ENCODE results near the gene USP13. TPM values are rescaled to one million over a fixed set of nuclear protein-coding genes. Genes with fewer than 3 reads are reported as not detected.
A peak's percentile ranks its signal among the peaks of the same experiment; 100 is the strongest.
"Not testable (repeated sequence)": the region's sequence is repeated elsewhere in the genome, so short reads cannot be mapped to it uniquely, and the experiment has no call there.

USP13 gene
- total RNA-seq, 1 experiment from 2014 or later = 19.0 TPM

GRCh38 chr3:179733797-179734196, 81.0 kb downstream of the USP13 start:
- DNase-seq (ENCODE audit: low read depth) = no peak

DNA sequence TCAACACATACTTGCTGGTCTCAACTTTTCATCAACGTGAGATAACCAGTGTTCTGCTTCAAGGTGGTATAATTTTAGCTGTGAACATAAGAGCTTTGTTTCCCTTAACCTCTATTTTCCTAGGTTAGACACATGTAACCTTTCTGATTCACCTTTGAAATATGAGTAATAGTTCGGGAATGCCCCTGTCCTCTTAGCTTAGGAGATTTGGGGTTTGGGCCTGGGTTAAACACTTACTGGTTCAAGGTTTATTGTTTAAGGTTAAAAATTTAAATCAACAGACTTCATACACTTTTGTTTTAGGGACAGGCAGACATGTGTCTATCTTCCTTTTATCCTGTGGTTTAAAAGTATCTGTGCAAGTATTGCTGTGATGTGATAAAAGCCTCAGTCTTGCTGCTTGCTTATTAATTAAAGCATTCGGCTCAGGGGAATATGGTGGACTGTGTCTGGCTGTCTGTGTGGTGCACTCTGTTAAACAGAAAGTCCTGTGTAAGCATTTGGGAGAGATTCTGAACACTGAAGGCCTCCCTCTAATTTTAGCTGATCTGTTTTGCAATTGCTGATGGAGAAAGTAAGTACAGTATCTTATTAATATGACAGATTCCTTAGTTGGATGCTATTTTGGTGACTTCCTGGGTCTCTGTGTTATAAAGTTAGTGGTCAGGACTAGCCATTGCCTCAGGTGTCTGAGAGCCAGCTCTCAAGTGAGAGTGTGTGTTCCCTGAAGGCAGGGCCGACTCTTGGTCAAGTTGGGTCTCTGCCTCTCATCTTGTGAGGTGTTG, 81.8 kb downstream of the USP13 start:
- DNase-seq (ENCODE audit: low read depth) = no peak

DNA sequence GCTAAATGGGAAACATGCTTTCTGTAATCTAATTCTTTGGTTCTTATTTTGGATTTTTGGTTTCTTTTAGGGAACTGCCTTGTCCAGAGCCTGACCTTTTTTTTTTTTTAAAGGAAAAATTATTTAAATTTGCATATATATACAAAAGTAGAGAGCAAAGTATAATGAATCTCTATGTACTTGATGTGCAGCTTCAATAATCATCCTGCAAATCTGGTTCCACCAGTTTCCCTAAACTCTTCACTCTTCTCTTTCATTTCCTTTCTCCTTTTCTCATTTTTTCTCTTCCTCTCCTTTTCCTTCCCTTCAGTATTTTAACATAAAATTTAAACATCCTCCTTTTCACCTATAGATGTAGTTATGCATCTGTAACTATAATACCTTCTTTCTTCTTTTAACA, 82.5 kb downstream of the USP13 start:
- DNase-seq (ENCODE audit: low read depth) = no peak

DNA sequence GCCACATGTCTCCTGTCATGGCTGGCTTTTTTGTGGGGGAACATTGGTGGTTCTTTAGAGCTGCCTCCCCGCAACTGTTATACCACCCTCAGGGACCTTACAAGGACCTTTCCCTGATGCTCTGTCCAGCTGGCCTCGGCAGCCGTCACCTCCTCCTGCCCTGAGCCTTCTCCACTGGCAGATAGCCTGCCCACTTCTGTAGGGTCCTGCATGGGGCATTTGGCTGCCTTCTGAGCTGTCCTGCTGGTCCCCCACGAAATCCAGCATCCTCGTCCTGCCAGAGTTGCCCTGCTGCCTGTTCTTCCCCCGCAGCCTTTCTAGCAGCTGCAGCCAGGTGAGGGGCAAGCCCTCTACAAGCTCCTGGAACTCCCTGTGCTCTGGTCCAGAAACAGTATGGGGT, 86.2 kb downstream of the USP13 start:
- no peak for DNase-seq (ENCODE audit: low read depth)

- DNase-seq (ENCODE audit: low read depth) = no peak
Measured at GRCh38 chr3:179739816-179740594, 87.2 kb downstream of the USP13 start.

- DNase-seq (ENCODE audit: low read depth) = no peak
Measured at GRCh38 chr3:179743913-179744312, 91.1 kb downstream of the USP13 start.

GRCh38 chr3:179744667-179745066, 91.8 kb downstream of the USP13 start:
- no peak for DNase-seq (ENCODE audit: low read depth)

GRCh38 chr3:179745079-179745478, 92.2 kb downstream of the USP13 start:
- DNase-seq (ENCODE audit: low read depth) = no peak

DNA sequence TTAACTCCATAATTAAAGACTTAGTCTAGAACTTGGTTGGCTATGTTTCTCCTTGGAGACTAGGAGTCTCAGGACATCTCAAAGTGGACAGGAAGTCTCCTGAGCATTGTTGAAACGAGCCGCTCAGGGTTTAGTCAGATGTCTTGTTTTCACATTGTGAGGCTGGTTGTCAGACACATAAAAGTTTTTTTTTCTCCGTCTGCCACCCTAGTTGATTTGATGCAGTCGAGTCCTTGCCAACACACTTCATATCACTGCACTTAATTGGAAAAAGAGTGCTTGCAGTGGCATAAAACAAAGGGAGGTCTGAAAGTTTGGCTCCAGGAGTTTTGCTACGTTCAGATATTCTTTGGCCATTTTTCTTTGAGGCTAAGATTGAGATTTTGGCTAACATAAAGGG, 92.9 kb downstream of the USP13 start:
- no peak for DNase-seq (ENCODE audit: low read depth)

- DNase-seq (ENCODE audit: low read depth) = peak; percentile 45
Measured at GRCh38 chr3:179750720-179751328, 98.0 kb downstream of the USP13 start.

- DNase-seq (ENCODE audit: low read depth) = peak; percentile 87
Measured at GRCh38 chr3:179760944-179761343, 108.1 kb downstream of the USP13 start.

DNA sequence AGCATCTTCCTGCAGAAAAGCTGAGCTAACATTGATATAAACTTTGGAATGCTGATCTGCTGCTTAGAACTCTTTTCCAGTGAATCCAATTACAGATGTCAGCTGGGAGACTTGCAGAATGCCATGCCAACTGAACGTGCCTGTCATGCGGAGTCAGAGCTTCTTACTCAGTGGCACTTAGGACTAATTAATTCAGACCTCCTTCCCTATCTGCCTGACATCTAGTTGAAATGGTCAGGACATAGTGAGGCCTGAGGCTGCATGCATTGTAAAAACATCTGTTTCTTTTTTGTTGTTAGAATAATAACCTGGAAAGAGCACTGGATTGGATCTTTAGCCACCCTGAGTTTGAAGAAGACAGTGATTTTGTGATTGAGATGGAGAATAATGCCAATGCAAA, 112.6 kb downstream of the USP13 start:
- DNase-seq (ENCODE audit: low read depth) = no peak

DNA sequence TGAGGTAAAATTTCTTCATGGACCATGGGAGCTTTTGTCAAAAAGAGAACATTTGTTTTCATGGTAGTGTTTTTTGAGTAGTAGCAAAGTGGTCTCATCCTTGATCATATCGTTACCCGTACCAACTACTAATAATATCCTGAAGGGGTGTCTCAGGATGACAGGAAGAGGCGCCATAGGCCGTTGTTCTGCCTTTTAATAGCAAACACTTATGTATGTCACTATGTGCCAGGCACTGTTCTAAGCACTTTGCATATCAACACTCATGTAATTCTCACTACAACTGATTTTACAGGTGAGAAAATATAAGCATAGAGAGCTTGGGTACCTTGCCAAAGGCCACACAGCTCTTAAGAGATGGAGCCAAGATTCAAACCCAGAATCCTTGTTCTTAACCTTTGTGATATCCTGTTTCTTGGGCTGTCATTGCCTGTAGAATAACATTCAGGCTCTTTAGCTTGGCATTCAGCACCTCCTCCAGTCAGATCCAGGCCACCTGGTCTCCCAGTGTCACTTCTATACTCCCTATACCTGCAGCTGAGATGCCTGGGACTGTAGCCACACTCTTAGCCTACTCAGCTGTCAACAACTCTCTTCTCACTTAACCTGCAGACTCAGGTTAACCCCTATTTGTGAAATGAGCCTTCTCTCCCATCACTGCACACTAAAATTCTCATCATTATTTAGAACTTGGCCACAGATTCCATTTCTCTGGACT, 113.7 kb downstream of the USP13 start:
- no peak for DNase-seq (ENCODE audit: low read depth)

GRCh38 chr3:179768080-179768479, 115.2 kb downstream of the USP13 start:
- DNase-seq (ENCODE audit: low read depth) = peak; percentile 76

DNA sequence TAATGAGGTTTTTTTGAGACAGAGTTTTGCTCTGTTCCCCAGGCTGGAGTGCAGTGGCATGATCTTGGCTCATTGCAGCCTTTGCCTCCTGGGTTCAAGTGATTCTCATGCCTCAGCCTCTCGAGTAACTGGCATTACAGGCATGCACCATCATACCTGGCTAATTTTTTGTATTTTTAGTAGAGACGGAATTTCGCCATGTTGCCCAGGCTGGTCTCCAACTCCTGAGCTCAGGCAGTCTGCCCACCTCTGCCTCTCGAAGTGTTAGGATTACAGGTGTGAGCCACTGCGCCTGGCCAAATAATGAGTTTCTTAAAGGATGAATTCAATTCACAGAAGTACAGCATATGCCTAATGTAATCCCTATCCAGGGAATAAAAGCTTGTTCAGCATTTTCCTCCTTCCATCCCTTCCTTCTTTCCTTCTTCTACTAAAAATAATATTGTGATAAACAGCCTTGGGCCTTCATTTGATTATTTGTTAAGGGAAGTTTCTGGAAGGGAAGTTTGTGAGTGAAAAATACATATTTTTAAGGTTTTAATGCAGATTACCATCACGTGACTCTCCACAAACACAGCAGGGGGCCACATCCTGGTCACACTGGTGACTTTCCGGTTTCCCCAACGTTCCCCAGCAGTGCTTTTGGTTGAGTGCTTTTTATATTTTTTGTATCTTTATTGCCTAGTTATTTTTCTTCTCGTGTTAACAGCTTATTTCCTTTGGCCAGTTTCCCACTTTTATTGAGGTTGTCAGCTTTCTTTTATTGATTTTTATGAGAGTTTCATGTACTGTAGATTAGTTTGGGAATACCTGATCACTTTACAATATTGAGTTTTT, 116.8 kb downstream of the USP13 start:
- no peak for DNase-seq (ENCODE audit: low read depth)

DNA sequence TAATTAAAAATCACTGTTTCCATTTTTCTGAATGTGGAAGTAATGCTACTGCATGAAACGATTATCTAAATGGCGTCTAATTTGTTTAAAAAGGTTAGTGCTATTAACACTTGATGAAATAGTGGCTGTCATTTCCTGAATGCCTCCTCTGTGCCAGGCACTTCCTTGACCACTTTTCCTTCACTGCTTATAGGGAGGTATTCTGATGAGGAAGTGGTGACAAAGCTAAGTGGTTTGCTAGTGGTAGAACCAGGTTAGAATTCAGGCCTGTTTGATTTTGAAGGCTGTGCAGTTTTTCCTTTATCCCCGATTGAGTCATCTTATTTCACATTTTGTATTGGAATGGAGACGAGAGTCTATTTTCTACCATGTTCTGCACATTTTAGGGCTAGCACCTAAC, 119.0 kb downstream of the USP13 start:
- DNase-seq (ENCODE audit: low read depth) = peak; percentile 24

DNA sequence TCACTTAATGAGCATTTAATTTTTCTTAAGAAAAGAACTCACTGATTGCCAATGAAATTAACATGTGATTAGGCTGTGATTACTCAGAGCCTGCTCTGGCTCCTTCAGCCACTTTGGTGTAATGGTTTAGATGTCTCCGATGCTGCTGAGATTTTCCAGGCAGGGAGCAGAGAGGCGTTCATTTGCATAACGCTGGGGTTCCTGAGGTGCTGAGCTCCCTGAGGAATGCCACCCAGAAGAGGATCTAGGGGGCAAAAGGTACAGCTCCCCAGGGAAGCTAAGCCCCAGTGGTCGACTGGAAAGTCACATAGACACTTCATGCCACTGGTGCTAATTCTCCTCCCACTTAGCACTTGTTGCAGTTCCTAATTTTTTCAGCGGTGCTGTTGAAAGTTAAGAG, 119.5 kb downstream of the USP13 start:
- DNase-seq (ENCODE audit: low read depth) = no peak

- DNase-seq (ENCODE audit: low read depth) = no peak
Measured at GRCh38 chr3:179775416-179776122, 122.7 kb downstream of the USP13 start.

DNA sequence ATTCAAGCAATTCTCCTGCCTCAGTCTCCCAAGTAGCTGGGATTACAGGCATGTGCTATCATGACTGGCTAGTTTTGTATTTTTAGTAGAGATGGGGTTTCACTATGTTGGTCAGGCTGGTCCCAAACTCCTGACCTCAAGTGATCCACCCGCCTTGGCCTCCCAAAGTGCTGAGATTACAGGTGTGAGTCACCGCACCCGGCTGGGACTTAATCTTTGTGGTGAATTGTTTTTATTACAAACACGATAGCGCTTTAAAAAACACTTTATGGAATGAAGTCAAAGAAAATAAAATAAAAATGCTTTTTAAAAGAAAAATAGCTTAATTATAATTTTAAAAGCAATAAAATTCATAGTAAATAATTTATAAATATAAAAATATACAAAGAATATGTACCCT, 130.0 kb downstream of the USP13 start:
- DNase-seq (ENCODE audit: low read depth) = not testable (repeated sequence)

DNA sequence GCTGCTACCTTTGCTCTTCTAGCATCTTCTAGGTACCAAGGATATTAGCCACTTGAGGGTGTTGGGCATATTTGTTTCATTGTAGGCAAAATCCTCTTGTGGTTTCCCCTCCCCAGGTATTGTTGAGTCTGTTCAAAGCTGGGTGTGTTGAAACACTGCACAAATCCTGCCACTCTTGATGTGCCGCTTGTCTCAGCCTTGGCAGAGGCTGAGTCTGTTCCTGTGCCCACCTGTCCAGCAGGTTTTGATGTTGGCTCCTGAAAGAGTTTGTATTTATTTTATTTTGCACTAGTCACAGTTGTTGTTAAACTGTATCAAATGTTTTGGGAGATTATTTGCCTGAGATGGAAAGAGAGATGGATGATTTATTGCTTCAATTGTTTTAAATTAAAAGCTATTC, 136.2 kb downstream of the USP13 start:
- no peak for DNase-seq (ENCODE audit: low read depth)
